Regular cardiac myocyte (primary cell): ENCODE measurements around the gene DCN. TPM values are rescaled to one million over a fixed set of nuclear protein-coding genes. Genes with fewer than 3 reads are reported as not detected.

Experiments
- total RNA-seq: library from RNA; depleted of rRNA; stranded (reverse); fragments of >200 nt; gene quantifications from 2 replicates; pipeline ENCODE4 v1.2.3, GENCODE V29; 2014

DCN gene, protein sequence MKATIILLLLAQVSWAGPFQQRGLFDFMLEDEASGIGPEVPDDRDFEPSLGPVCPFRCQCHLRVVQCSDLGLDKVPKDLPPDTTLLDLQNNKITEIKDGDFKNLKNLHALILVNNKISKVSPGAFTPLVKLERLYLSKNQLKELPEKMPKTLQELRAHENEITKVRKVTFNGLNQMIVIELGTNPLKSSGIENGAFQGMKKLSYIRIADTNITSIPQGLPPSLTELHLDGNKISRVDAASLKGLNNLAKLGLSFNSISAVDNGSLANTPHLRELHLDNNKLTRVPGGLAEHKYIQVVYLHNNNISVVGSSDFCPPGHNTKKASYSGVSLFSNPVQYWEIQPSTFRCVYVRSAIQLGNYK
- 69.8 and 321 TPM in 2 replicates for total RNA-seq

DNA sequence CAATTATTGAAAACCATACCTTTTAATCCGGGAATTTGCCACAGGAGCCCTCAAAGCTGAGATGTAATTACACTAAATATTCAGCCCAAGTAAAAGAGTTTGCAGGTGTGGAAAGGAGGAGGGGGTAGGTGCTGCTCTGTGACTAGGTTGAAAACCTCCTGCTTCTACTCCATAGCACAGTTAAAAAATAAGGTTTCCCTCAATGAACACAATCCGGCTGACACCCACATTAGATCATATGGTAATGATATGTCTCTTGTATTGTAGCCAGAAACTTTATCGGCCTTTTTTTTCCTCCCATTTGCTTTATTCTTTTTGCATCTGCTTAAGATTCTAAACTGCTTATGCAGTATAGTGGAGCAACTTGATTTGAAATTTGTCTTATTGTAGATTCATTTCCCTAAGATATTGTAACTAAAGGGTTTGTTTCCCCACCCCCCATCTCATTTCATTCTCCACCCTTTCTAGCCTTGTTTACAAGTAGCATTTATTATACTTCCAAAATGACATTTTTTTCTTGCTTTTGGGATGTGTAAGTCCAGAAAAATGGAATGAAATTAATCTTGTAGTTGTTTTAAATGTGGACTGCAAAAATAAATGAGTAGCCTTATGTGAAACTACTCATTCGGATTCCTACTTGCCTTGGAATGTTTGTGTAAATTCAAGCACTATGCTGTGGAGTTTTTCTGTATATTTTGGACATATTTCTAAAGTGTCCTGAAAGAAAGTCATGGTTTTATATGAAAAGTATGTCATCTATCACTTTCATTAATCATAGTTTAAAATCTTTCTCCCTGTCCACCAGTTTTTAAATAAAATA lies at the start of gene DCN:
DCN (minus strand) TSS at position 182 of the 820 bp plus-strand sequence. CDS start 4,265 bp downstream, outside the sequence.

DNA sequence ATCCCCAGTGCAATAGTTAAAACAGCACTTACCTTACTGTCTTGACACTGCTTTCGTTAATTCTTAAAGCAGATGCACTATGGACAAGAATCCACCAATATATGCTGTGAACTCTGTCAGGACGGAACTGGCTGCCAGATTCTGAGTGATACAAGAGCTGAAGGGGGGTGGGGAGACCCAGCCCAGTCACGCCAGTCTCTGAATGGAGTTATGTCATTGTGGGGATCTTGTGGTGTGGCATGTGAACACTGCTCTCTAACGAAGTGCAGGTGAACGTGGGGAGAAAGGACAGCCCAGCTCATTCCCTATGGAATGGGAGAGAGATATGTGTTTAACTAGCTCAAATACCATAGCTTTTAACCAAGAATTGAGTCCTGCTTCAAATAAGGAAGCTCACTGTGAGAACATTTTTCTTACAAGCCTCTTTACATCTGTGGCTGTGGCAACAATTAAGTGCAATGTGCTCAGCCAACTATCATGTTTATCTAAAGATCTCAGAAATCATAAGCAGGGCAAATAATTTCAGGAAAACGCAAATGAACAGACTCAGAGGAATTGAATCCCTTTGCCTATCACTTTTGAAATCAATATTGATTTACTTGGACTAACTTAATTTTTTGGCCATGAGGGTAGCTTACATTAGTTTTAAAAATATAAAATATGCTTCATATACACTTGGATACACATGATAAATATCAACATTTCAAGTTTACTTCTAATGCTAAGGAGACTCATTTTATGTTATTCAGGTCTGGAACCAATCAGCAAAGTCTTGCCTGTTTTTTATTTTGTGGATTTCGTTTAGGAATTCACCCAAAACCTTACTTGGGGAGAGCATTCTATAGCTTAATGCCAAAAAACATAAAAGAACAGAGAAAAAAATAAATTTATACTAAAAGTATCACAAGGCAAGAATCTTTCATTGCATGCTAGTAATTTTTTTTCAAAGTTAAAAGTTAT lies 71.0 kb downstream of the DCN start, which contains the start of gene LUM:
LUM (minus strand) TSS at position 129 of the 960 bp plus-strand sequence. CDS start 2,515 bp downstream, outside the sequence.

Other genes starting within 250 kb of the DCN start
- gene CCER1, start 227.6 kb downstream of the DCN start, total RNA-seq, result not detected in 2 replicates
- not detected in 2 replicates for gene EPYC, start 177.8 kb downstream of the DCN start, total RNA-seq
- gene KERA, start 124.8 kb downstream of the DCN start, total RNA-seq, result not detected in 2 replicates
- 35.3 and 191 TPM in 2 replicates for gene LUM, start 71.3 kb downstream of the DCN start, total RNA-seq